HG03460 (cell line): Measurements from ENCODE around the gene PCDH7.

Experiments used
- ATAC-seq: cut with Tn5 transposase; IDR thresholded peaks from one replicate; pipeline ENCODE4 v1.9.1; 2021; ENCODE audit not compliant: unreplicated experiment

Gene PCDH7

DNA sequence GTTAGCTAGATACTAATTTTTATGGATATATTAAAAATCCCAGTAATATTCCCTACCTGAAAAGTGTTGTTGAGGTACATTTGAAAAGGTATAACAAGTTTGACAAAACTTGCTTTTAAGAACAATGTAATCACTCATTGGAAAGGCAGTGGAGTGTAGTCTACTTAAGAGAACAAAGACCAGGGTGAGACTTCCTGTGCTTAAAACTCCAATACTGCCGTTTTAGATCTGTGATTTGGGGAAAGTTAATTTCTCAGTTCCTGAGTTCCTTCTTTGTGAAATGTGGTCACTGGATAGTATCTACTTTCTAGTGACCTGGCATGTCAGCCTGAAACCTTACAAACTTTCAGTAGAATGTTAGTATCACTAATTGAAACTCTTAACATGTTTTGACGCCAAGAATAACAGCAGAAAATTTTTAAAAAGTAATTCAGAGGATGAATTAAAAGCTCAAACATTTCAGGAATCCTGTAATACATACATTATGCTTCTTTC, 56.8 kb downstream of the PCDH7 start:
- ATAC-seq = no peak
